ENCODE data around the gene DNM1. TPM values are rescaled to one million over a fixed set of nuclear protein-coding genes. Genes with fewer than 3 reads are reported as not detected.
A peak's percentile ranks its signal among the peaks of the same experiment; 100 is the strongest.

DNM1 gene
- total RNA-seq, 1 donor from 2014 or later: not detected

GRCh38 chr9:128204858-128205257, 1.7 kb downstream of the DNM1 start:
- no peak for DNase-seq (ENCODE audit: low read depth)

- no peak for DNase-seq (ENCODE audit: low read depth)
Observed at GRCh38 chr9:128205296-128205944, 2.2 kb downstream of the DNM1 start.

GRCh38 chr9:128206484-128206883, 3.3 kb downstream of the DNM1 start:
- no peak for DNase-seq (ENCODE audit: low read depth)

- DNase-seq (ENCODE audit: low read depth): no peak
Observed at GRCh38 chr9:128206916-128207910, 4.0 kb downstream of the DNM1 start.

- no peak for DNase-seq (ENCODE audit: low read depth)
Observed at GRCh38 chr9:128208386-128208785, 5.2 kb downstream of the DNM1 start.

- DNase-seq (ENCODE audit: low read depth): no peak
Observed at GRCh38 chr9:128208946-128209669, 5.9 kb downstream of the DNM1 start.

GRCh38 chr9:128211186-128211980, 8.2 kb downstream of the DNM1 start:
- no peak for DNase-seq (ENCODE audit: low read depth)

GRCh38 chr9:128211981-128212281, 8.8 kb downstream of the DNM1 start:
- DNase-seq (ENCODE audit: low read depth): no peak

GRCh38 chr9:128213746-128214497, 10.7 kb downstream of the DNM1 start:
- DNase-seq (ENCODE audit: low read depth): no peak

GRCh38 chr9:128214571-128215490, 11.7 kb downstream of the DNM1 start:
- DNase-seq (ENCODE audit: low read depth): no peak

GRCh38 chr9:128215491-128216409, 12.6 kb downstream of the DNM1 start:
- DNase-seq (ENCODE audit: low read depth): no peak

GRCh38 chr9:128216781-128217553, 13.8 kb downstream of the DNM1 start:
- peak; percentile 34 for DNase-seq (ENCODE audit: low read depth)

- DNase-seq (ENCODE audit: low read depth): no peak
Observed at GRCh38 chr9:128218172-128218517, 15.0 kb downstream of the DNM1 start.

- peak; percentile 79 for DNase-seq (ENCODE audit: low read depth)
Observed at GRCh38 chr9:128218518-128219389, 15.6 kb downstream of the DNM1 start.

GRCh38 chr9:128219831-128220230, 16.7 kb downstream of the DNM1 start:
- DNase-seq (ENCODE audit: low read depth): no peak

- DNase-seq (ENCODE audit: low read depth): no peak
Observed at GRCh38 chr9:128222026-128222425, 18.8 kb downstream of the DNM1 start.

Data from myocyte (in vitro differentiated cells).